GM19463 (cell line): ENCODE results near the gene ETV3.
"Not testable (repeated sequence)": the region's sequence is repeated elsewhere in the genome, so short reads cannot be mapped to it uniquely, and the experiment has no call there.

Experiments
- ATAC-seq: cut with Tn5 transposase; IDR thresholded peaks from one replicate; pipeline ENCODE4 v1.9.1; 2021; ENCODE audit warnings: mild to moderate bottlenecking, moderate library complexity; ENCODE audit not compliant: unreplicated experiment

The ETV3 gene

DNA sequence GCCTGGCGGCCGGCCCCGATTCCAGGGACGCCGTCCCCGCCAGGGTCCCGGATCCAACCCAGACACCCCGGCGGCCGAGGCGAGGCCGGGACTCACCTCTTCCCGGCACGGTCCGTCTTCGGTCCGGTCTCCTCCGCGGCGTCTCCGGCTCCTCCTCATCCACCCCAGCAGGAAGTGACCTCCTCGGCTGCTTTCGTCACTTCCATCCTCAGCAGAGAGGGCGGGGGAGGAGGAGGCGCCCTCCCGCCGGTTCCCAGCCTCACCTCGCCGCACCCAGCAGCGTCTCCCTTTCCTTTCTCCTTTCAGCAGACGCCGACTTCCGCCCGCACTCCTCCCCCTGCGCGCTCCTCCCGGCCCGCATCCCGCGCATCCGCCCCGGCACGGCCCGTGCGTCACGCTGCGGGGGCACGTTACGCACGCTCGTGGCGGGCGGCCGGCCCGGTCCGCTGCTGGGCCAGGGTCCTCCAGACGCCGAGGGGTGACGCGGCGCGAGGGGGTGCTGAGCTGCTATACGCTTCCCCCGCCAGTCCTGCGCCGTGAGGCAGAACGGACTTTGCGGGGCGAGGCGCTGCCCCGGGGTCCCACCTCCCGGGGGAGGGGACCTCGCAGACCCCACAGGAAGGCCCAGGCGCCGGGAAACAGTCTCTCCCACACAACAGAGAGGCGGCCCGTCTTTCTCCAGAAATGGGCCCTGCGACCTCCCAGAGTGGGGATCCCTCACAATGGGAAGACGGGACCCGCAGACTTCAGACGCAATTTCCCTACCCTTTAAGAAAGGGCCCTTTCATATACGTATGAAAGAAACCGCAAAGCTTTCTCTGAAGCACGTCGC, at the start of gene ETV3:
Gene ETV3, minus strand, starts transcription at position 176 of the 832 bp plus-strand sequence. CDS start 2,043 bp downstream, outside the sequence.
- ATAC-seq: peak; percentile 86

DNA sequence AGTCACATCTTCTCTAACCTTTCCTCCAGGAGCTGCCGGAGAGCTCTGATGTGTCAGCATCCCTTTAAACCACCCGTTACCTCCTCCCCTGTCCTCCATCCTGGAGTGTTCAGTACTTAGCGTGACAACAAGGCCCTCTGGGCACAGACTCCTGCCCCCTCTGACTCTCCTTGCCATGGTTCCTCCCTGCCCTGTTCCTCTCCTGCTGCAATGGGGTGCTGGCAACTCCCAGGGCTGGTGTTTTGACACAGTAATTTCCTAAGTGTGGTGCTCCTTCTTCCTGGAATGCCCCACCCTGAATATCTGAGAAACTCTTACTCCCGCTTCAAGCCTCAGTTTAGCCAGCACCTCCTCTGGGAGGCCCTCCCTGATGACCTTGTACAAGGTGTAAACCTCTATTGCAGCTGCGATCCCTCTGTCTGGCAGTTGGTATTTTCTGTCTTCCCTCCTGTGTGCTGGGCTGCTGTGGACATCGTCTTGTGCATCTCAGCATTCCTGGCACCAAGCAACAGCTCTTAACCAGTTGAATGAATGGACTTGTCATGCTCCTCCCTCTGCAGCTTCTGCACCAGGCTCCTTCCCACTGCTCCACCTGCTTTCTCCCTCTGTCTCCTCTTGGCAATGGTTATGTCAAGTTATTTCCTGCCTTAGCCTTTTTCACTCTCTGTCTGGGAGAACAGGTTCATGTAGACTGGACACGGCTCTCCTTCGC, 48.2 kb upstream of the ETV3 start:
- no peak for ATAC-seq

DNA sequence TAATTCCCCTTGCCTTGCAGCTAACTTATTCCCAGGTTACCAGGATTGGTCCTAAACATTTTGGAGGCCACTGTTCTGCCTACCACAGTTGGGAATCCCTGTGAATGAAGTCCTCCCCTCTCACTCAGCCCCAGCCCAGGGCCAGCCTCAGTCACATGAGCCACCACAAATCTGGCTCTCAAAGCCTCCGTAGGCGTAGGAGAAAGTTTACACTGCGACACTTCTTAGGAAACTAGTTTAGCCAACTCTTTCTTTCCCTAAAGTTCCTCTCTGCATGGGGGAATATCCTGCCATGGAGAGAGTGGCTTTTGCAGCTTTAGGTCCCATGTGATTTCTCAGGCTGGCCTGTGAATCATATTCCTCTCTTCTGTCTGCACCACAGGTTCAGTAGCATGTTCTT, 45.7 kb upstream of the ETV3 start:
- no peak for ATAC-seq

DNA sequence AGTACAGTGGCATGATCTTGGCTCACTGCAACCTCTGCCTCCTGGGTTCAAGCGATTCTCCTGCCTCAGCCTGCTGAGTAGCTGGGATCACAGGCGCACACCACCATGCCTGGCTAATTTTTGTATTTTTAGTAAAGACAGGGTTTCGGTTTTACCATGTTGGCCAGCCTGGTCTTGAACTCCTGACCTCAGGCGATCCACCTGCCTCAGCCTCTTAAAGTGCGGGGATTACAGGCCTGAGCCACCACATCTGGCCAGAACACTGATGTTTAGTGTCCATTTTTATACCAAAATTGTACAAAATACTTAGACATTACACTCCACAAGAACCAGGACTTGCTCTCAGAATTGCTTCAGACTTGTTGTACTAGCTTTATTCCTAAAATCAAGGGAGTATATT, 44.2 kb upstream of the ETV3 start:
- ATAC-seq: not testable (repeated sequence)

DNA sequence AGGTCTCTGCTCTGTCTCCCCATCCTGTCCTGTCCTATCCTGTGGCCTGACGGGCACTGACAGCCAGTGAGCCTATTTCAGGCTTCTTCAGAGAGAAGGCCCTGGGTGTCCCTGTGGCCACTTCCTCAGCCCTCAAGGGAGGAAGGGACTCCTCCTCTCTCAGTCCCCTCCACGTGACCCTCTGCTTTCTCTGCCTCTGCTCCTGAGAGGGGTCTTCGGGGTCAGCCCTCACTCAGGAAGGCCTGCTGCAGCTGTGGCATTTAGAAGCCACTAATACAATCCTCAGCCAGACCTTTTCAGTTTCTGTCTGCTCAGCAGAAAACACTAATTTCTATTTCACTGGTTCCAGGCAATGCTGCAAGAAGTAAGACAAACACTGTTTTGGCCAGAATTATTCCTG, 43.6 kb upstream of the ETV3 start:
- ATAC-seq: peak; percentile 35

DNA sequence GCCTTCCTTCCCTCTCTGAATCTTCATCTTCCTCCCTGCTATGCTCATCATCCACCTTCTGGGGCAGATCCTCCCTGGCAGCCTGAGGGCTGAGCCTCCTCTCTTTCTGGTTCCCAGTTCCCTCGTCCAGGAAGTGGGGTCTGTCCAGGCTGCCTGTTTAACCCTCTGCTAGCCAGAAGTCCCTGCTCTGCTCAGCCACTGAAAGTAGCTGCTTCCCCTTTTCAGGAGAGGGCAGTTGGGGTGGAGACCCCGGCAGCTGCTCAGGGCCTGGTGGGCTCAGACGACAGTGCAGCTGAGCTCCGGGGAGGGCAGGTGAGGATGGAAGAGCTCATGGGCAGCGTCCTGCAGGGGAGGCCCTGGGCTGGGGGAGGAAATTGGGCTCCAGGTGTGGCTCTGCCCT, 43.1 kb upstream of the ETV3 start:
- peak; percentile 32 for ATAC-seq

DNA sequence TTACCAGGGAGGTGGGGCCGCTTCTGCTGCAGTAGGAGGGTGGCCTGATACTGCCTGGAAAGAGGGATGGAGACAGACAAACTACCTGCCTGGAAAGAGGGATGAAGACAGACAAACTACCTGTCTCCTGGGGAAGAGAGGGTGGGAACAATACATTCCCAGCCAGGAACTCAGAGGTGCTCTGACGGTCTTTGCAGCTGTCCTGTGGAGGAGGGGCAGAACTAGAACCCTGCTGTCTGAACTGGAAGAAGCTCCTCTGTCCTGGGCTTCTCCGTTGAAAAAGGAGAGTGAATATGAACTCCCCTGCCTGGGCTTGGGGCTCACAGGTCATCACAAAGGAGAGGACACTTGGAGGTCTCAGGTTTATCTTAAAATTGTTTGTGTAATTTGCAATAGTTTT, 40.3 kb upstream of the ETV3 start:
- ATAC-seq: no peak

DNA sequence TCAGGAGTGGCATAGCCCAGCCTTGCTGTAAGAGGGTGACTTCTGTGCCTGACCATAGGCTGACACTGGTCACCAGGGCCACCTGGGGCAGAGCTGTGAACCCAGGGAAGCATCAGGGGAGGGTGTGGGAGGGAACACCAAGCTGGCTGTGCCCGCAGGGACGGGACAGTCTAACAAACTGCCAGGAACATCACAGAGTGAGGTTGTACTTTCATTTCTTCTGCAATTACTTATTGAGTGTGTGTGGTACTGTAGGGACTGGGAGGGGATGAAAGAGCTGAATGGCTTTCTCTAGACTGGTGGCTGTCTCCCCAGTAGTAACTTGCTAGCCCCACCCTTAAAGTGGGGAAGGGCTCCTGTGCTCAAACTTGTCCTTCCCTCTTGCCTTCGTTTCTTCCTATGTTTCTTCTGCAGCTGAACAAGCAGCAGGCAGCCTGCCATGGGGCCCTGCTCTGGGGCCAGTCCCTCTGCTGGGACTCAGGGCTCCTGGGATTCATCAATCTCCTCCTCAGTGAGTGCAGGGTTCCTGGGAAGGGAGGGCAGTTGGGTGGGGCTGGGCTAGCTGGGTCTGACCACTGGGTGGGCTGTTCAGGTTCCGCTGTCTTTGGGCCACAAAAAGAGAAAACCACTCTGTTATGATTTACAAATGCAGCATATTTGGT, 39.7 kb upstream of the ETV3 start:
- ATAC-seq: no peak

DNA sequence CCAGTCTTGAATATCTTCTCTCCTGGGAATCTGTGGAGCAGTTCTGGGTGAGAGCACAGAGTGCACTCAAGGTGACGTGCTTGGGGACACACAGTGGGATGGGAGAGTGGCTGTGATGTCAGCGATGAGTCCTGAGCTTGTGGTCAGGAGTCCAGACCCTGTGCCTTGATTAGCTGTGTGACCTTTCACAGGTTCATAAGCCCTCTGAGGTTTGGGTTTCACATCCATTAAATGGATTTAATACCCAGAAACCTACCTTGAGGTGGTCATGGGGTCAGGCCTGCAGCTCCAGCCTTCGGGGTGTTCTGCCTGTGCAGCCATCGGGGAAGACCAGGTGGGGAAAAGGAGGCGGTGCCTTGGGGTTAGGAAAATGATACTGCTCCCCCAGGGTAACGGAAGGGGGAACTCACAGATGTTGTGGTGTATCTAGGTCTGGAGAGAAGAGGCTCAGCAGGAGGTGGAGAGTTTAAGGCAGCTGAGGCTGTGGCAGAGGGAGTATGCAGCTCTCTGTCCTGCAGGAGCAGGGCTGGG, 38.5 kb upstream of the ETV3 start:
- peak; percentile 49 for ATAC-seq

DNA sequence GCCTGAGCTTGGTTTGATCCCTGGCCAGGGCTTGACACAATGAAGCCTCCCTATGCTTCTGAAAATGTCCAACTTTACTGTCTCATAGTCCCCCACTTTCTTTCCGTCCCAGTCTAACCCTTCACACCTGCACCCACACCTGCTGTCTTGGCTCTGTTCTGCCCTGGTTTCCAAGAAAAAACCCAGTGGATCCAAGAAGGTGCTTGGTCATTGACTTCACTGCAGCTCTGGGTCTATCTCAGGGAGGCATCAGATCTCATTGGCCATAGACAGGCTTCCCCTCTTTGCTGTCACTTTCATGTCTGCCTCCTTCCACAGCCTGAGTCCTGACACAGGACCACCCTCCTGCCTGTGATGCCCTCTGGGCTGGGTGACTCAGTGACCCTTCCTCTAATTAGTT, 37.8 kb upstream of the ETV3 start:
- ATAC-seq: no peak

DNA sequence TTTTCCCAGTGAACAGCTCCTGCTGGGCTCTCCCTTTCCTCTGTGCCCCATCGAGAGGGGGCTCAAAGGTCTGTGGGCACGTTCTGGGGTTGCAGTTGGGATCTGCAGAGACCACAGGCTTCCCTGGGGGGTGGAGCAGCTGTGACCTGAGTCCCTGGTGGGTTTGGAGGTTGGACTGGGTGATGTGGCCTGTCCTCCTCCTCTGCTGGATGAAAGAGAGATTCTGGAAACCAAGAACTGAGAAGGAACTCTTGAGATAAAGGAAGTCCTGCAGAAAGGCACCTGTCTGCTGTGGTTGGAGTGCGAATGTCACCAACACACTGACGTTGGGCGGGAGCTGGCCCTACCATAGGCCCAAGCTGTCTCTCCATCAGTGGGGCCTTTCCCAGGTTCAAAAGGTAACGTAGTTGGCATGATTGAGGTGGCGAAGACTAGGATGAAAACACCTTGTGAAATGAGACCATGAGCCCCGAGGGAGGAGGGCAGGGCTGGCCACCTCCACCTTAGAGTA, 35.8 kb upstream of the ETV3 start:
- ATAC-seq: no peak

DNA sequence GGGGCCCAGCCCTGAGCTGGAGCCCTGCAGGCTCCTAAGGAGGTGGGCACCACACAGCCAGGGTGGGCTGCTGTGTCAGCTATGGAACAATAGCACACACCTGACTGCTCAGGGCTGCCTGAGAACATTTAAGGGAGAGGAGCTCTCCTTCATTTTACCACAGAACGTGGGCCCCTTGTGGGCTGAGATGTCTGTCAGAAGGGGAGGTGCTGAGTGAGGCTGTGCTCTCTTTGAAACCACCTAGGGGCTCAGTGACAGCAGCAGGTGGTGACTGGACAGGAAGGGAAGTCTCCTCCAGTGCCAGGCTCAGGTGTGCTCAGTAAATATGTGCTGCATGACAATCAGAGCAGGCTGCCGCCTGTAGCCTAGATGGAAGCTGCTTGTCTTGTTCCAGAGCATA, 35.0 kb upstream of the ETV3 start:
- not testable (repeated sequence) for ATAC-seq

DNA sequence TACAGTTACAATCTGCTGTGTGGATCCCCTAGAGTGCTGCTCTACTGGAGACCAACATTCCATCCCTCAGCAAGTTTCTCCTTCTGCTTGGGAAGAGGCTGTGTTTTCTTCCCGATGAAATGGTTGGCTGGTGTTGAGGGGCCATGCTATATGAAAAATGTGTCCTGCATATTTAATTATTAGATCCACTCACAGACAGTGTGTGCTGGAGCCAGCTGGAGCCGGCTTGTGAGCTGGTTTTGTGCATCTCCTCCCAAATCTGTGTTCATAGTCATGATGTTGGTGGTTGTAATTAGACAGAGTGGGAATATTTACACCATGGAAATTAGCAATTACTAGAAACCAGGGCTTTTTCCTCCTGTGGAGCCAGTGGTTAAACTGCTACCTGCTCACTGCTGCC, 34.4 kb upstream of the ETV3 start:
- not testable (repeated sequence) for ATAC-seq

DNA sequence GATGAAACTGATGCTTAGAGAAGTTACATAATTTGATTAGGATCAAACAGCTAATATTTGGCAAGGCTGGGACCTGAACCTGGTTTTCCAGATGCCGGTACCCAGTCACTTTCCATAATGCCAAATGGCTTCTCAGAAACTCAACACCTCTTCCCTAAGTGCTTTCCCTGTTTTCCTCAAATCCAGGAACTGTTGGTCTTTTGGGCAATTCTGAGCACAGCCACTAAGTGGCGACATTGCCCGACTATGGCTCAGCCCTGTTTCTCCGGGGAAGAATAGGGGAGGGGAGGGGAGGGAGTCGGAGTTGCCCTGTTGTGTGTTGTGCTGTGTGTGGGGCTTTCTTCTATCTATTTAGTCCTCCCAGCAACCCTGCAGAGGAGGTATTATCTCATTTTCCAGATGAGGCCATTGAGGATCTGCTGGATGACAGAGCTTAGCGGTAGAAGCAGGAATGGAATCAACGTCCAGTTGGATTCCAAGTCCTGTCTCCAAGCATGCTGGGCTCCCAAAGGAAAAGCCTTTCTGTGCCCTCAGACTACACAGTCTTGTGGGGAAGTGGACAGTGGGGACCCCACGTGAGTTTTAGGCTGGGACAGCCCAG, 33.8 kb upstream of the ETV3 start:
- ATAC-seq: not testable (repeated sequence)

DNA sequence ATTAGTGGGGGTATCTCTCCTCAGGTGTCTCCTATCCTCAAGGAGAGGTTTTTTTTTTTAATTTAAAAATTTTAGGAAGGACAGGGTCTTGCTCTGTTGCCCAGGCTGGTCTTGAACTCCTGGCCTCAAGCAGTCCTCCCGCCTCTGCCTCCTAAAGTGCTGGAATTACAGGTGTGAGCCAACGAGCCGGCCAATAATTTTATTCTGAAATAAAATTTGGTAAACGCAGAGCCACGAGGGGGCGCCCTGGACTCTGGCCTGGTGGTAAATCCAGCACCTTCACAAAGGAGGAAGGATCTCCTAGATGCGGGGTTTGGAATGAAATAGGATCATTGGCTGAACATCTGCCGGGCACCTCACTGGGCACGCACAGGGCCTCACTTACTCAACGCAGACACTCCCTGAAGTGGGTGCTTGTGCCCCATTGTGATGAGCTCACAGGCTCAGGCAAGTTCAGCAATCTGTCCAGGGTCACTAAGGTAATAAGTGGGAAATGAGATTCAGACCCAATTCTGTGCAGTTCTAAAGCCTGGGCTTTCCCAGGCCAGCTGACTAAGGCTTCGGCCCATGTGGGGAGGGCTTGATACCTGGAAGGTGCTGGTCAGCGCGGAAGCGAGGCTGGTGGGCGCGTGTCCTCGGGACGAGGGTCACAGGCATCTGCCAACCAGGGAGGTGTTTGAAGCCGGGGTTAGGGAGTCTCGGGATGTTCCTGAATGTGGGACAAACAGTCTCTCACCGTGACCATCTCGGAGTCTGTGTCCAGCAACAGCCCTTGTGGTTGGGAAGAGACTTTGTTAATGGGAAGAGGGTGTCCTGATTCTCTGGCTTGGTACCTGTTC, 32.7 kb upstream of the ETV3 start:
- ATAC-seq: no peak

DNA sequence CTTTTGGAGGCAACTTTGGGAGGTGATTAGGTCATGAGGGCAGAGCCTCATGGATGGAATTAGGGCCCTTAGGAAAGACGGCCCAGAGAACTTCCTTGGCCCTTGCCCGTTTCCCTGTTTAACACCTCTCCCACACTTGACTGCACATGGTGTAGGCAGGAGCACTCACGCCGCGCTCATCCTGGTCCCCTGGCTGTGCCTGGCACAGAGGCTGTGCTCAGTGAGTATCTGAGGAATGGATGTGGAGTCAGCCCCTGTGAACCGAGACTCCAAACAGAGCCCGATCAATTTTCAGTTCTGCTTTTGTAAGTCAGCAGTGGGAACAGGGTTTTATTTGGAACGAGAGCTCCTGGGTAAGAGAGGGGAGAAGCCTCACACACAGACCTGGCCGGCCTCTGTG, 29.8 kb upstream of the ETV3 start:
- ATAC-seq: peak; percentile 48

DNA sequence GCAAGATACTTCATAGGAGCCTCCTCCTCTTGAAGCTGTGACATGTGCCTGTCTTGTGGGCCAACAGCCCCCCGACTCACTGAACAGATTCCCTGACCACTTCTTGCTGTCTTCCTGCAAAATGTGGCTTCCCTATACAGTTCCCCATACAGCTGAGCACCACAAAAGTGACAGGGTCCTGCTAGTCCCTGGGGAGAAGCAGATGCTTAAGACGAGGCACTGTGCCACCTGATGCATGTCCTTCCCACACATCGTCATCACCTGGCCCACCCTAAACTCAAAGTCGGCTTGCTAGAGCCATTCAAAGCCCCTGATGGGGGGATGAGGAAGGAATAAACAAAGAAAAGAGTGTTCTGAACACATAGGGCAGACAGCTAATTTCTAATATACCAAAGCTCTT, 29.2 kb upstream of the ETV3 start:
- ATAC-seq: no peak

DNA sequence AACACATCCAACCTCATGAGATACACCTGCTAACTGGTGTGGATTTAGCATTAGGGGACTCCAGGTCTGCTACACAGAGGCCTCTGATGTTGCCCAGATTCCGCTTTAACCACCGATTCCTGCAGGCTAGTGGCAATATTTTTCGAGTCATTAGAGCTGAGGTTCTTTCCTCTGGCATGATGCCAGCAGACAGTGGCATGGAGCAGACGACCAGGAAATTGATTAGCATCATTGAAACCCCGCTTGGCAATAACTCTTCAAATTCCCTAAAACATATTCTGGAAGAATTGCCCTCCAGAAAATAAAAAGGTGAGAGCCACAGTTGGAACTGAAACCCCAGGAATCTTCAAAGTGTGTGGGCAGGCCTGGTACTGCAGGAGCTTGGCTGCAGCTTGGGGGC, 28.4 kb upstream of the ETV3 start:
- ATAC-seq: no peak

DNA sequence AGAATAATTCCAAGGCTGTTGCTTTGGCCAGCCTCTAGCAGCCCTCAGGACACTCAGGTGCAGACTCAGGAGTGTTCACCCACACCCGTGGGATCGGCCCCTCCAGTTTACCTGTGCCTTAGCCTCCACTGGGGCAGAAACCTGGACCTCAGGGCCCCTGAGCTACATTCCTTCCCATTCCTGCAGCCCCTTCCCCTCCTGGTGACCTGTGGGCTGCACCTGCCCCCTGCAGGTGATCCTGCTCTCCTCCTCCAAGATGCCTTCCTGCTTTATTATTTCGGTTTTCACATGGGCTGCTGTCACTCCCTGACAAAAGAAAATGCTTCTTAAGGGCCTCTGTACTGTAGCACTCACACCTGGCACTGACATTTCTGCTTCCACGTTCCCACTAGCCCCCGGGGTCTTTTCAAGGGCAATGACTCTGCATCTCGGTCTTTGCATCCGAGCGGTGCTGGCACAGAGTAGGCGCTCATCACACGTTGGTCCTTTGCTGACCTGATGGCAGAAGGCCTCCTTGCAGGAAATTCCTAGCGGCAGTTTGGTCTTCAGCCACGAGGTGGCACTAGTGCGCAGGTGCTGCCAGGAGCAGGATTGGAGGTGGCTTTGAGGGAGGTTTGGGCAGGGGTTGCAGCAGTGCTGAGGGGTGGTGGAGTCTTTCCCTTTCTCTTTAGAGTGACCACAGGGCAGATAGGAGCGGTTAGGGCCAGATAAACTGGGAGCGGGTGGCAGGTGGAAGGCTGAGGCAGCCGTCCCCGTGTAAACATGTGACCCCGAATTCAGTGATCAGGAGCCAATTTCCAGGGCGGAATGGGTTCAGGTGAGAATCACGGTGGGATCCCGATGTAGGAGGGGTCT, 25.3 kb upstream of the ETV3 start:
- no peak for ATAC-seq
